GM12892 (cell line): ENCODE results near the gene BCL3.

Experiments
- POLR2A ChIP-seq: IDR thresholded peaks from 2 replicates; pipeline ENCODE4 v1.6.1; 2011; ENCODE audit warnings: low read depth, low read length, control low read depth
- POLR2AphosphoS5 ChIP-seq: IDR thresholded peaks from 2 replicates; pipeline ENCODE4 v1.6.1; 2011; ENCODE audit warnings: low read depth, low read length, control low read depth

GRCh38 chr19:44789943-44790483 is 41.5 kb downstream of the BCL3 start:
- TF ChIP-seq POLR2AphosphoS5 (no peak), POLR2A (no peak)
